Smooth muscle cell (in vitro differentiated cells): ENCODE data around the gene SASH1. TPM values are rescaled to one million over a fixed set of nuclear protein-coding genes. Genes with fewer than 3 reads are reported as not detected.
A peak's percentile ranks its signal among the peaks of the same experiment; 100 is the strongest.

ENCODE experiments used
- DNase-seq: peaks from one replicate; lab custom pipeline; 2025; ENCODE audit not compliant: unreplicated experiment; lab: John Stamatoyannopoulos, UW
- H2AFZ ChIP-seq: fragments of 200-600 bp; sonication (generic); 2 replicates; pipeline ENCODE4 v1.6.0; 2016; ENCODE audit warnings: antibody characterized with exemption, low read depth, mild to moderate bottlenecking
- H3F3A ChIP-seq: fragments of 200-600 bp; sonication (generic); 2 replicates; pipeline ENCODE4 v1.6.0; 2017; ENCODE audit warnings: antibody characterized with exemption, low read depth
- H3K27ac ChIP-seq: fragments of 200-600 bp; sonication (generic); 2 replicates; pipeline ENCODE4 v1.5.1; 2016; ENCODE audit warnings: low read depth, mild to moderate bottlenecking
- H3K27me3 ChIP-seq: fragments of 200-600 bp; sonication (generic); 2 replicates; pipeline ENCODE4 v1.6.1; 2016; ENCODE audit warnings: low read depth, mild to moderate bottlenecking
- H3K36me3 ChIP-seq: fragments of 200-600 bp; sonication (generic); 2 replicates; pipeline ENCODE4 v1.5.1; 2016; ENCODE audit warnings: low read depth
- H3K4me1 ChIP-seq: fragments of 200-600 bp; sonication (generic); 2 replicates; pipeline ENCODE4 v1.5.1; 2016; ENCODE audit warnings: low read depth
- H3K4me2 ChIP-seq: fragments of 200-600 bp; sonication (generic); 2 replicates; pipeline ENCODE4 v1.6.0; 2016; ENCODE audit warnings: mild to moderate bottlenecking
- H3K4me3 ChIP-seq: fragments of 200-600 bp; sonication (generic); 2 replicates; pipeline ENCODE4 v1.5.1; 2016; ENCODE audit warnings: mild to moderate bottlenecking
- H3K79me2 ChIP-seq: fragments of 200-600 bp; sonication (generic); 2 replicates; pipeline ENCODE4 v1.6.0; 2016; ENCODE audit warnings: low read depth, mild to moderate bottlenecking
- H3K9ac ChIP-seq: fragments of 200-600 bp; sonication (generic); 2 replicates; pipeline ENCODE4 v1.6.0; 2016; ENCODE audit warnings: low read depth
- H3K9me3 ChIP-seq: fragments of 200-600 bp; sonication (generic); replicated peaks from 2 replicates; pipeline ENCODE4 v1.5.1; 2016; ENCODE audit warnings: low read depth
- H4K20me1 ChIP-seq: fragments of 200-600 bp; sonication (generic); 2 replicates; pipeline ENCODE4 v1.6.0; 2016; ENCODE audit warnings: low read depth
- CTCF ChIP-seq: fragments of 200-600 bp; sonication (generic); IDR thresholded peaks from 2 replicates; pipeline ENCODE4 v1.5.1; 2017; ENCODE audit warnings: borderline replicate concordance, mild to moderate bottlenecking, antibody characterized with exemption; ENCODE audit not compliant: insufficient read depth, poor library complexity, severe bottlenecking
- WGBS: methylation state at CpG from one replicate; pipeline ENCODE4 v1.1.7; 2016; ENCODE audit warnings: low lambda C conversion rate; 5-methylcytosine and 5-hydroxymethylcytosine counted together
- polyA plus RNA-seq: library from polyadenylated mRNA; unstranded; fragments of >200 nt; fragmentation: Nextera tagmentation; extraction: Ambion mirVana; gene quantifications from 2 replicates; pipeline ENCODE4 v1.2.1, GENCODE V29; 2016
- total RNA-seq: library from RNA; depleted of rRNA; stranded (reverse); fragments of >200 nt; gene quantifications from 2 replicates; pipeline ENCODE4 v1.2.3, GENCODE V29; 2014

SASH1 gene
- total and polyA plus RNA-seq, 2 experiments from 2014 or later: 12.7 to 16.2 TPM

- H3F3A ChIP-seq: peaks cover 20% of the 10 kb centered on the region
- no peaks in the 10 kb centered on the region for H3K9me3 ChIP-seq
- no peak for DNase-seq
- H3K27me3 ChIP-seq: no peaks in the 10 kb centered on the region
- peaks cover 9% of the 10 kb centered on the region for H3K4me1 ChIP-seq
- H3K9ac ChIP-seq: peak overlapping the region; percentile 95
- no peak overlapping the region for H2AFZ ChIP-seq
- peak overlapping the region; percentile 86 for H3K4me2 ChIP-seq
- TF ChIP-seq CTCF: no peak
- H3K4me3 ChIP-seq: peak overlapping the region; percentile 32
- no peaks in the 10 kb centered on the region for H3K36me3 ChIP-seq
- H3K79me2 ChIP-seq: no peaks in the 10 kb centered on the region
- H4K20me1 ChIP-seq: no peaks in the 10 kb centered on the region
- peak overlapping the region; percentile 99 for H3K27ac ChIP-seq
- WGBS: 36% methylated on average over 8 of the region's 8 CpGs
Observed at GRCh38 chr6:148524976-148525375, 182.3 kb downstream of the SASH1 start.

- Histone ChIP-seq H3K9ac (peak overlapping the region; percentile 95), H3K4me1 (peaks cover 12% of the 10 kb centered on the region), H3F3A (peaks cover 20% of the 10 kb centered on the region), H4K20me1 (no peaks in the 10 kb centered on the region), H2AFZ (no peak overlapping the region), H3K27ac (peak overlapping the region; percentile 99), H3K4me2 (peak overlapping the region; percentile 86), H3K27me3 (no peaks in the 10 kb centered on the region), H3K79me2 (no peaks in the 10 kb centered on the region), H3K4me3 (peak overlapping the region; percentile 3), H3K36me3 (no peaks in the 10 kb centered on the region), H3K9me3 (no peaks in the 10 kb centered on the region)
- DNase-seq: no peak
- WGBS: 31% methylated on average over 4 of the region's 4 CpGs
- TF ChIP-seq CTCF: no peak
Observed at GRCh38 chr6:148525453-148525852, 182.8 kb downstream of the SASH1 start.

- Histone ChIP-seq H3K27me3 (no peaks in the 10 kb centered on the region), H3K4me3 (no peak overlapping the region), H3K9ac (no peak overlapping the region), H4K20me1 (no peaks in the 10 kb centered on the region), H3K9me3 (no peaks in the 10 kb centered on the region), H3K4me2 (no peak overlapping the region), H2AFZ (no peak overlapping the region), H3K27ac (peak overlapping the region; percentile 99), H3K79me2 (no peaks in the 10 kb centered on the region), H3K36me3 (no peaks in the 10 kb centered on the region), H3K4me1 (peaks cover 19% of the 10 kb centered on the region), H3F3A (peaks cover 20% of the 10 kb centered on the region)
- WGBS: 96% methylated on average over 7 of the region's 7 CpGs
- no peak for DNase-seq
- TF ChIP-seq CTCF: no peak
Observed at GRCh38 chr6:148526145-148526544, 183.5 kb downstream of the SASH1 start.

GRCh38 chr6:148528292-148528691 is 185.7 kb downstream of the SASH1 start:
- H3K9me3 ChIP-seq: no peaks in the 10 kb centered on the region
- no peaks in the 10 kb centered on the region for H3K79me2 ChIP-seq
- no peaks in the 10 kb centered on the region for H3K36me3 ChIP-seq
- no peak overlapping the region for H3K27ac ChIP-seq
- no peak overlapping the region for H3K4me2 ChIP-seq
- TF ChIP-seq CTCF: peak; percentile 6
- peaks cover 13% of the 10 kb centered on the region for H3F3A ChIP-seq
- H3K27me3 ChIP-seq: no peaks in the 10 kb centered on the region
- 86% methylated on average over 5 of the region's 5 CpGs for WGBS
- H3K4me1 ChIP-seq: peaks cover 14% of the 10 kb centered on the region
- H4K20me1 ChIP-seq: no peaks in the 10 kb centered on the region
- no peak overlapping the region for H3K9ac ChIP-seq
- H2AFZ ChIP-seq: no peak overlapping the region
- no peak overlapping the region for H3K4me3 ChIP-seq
- DNase-seq: no peak
